ENCODE data around the gene UBE2C. TPM values are rescaled to one million over a fixed set of nuclear protein-coding genes. Genes with fewer than 3 reads are reported as not detected.
A peak's percentile ranks its signal among the peaks of the same experiment; 100 is the strongest.

UBE2C gene
- total RNA-seq, 4 donors from 2014 or later: 9.0 to 25.4 (median 20.7) TPM

- H3K27ac ChIP-seq: no peak overlapping the region
- TF ChIP-seq POLR2AphosphoS5 (IDR thresholded peaks at IDR 0.05) (no peak), CTCF (IDR thresholded peaks at IDR 0.05) (no peak), POLR2A (IDR thresholded peaks at IDR 0.05) (no peak), EP300 (IDR thresholded peaks at IDR 0.05) (no peak)
- H3K36me3 ChIP-seq: peaks cover 46% of the 10 kb centered on the region
- H3K4me1 ChIP-seq: peaks cover 18% of the 10 kb centered on the region
- no peak for DNase-seq (ENCODE audit: low spot score in 2 of 2)
- H3K9me3 ChIP-seq: no peaks in the 10 kb centered on the region
- no peaks in the 10 kb centered on the region for H3K27me3 ChIP-seq
- H3K4me3 ChIP-seq: no peak overlapping the region
These were observed 39.1 kb downstream of the UBE2C start for GRCh38 chr20:45851501-45851900.

DNA sequence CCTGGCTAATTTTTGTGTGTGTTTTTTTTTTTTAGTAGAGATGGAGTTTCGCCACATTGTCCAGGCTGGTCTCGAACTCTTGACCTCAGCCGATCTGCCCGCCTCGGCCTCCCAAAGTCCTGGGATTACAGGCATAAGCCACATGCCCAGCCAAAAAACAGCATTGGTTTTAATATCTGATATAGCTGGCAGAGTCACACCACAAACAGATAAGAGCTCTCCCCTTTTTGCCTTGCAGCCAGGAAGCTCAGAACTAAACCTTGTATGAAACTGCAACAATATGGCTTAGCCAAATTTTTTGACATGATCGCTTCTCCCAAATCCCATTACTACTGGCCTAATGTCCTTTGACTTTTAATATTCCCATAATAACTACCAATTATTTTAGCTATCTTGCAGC is 39.9 kb downstream of the UBE2C start:
- Histone ChIP-seq H3K27ac (no peak overlapping the region), H3K4me1 (peaks cover 21% of the 10 kb centered on the region), H3K27me3 (no peaks in the 10 kb centered on the region), H3K36me3 (peaks cover 38% of the 10 kb centered on the region), H3K9me3 (no peaks in the 10 kb centered on the region), H3K4me3 (no peak overlapping the region)
- 96% methylated on average over 6 of the region's 6 CpGs for WGBS
- no peak for DNase-seq (ENCODE audit: low spot score in 2 of 2)
- TF ChIP-seq POLR2AphosphoS5 (IDR thresholded peaks at IDR 0.05): no peak
- no peak for TF ChIP-seq EP300 (IDR thresholded peaks at IDR 0.05)
- TF ChIP-seq CTCF (IDR thresholded peaks at IDR 0.05): no peak
- TF ChIP-seq POLR2A (IDR thresholded peaks at IDR 0.05): no peak

DNA sequence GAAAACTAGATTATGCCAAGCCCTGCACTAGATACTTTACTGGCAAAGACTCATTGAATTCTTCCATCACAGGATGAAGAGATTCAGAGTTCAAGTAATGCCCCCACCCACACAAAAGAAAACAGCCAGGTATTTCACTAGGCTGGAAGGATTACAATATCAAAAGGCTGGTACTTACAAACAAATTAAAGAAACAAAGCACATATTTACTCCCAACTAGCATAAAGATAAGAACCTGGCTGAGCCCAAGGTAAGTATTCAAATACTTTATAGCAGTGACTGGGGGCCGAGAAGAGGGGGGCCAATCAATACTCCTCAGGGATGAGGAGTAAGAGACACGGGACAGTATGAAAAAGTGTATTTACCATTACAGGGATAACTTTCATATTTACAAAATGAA is 41.0 kb downstream of the UBE2C start:
- TF ChIP-seq EP300 (IDR thresholded peaks at IDR 0.05): no peak
- TF ChIP-seq POLR2AphosphoS5 (IDR thresholded peaks at IDR 0.05): no peak
- TF ChIP-seq CTCF (IDR thresholded peaks at IDR 0.05): no peak
- no peak for TF ChIP-seq POLR2A (IDR thresholded peaks at IDR 0.05)

DNA sequence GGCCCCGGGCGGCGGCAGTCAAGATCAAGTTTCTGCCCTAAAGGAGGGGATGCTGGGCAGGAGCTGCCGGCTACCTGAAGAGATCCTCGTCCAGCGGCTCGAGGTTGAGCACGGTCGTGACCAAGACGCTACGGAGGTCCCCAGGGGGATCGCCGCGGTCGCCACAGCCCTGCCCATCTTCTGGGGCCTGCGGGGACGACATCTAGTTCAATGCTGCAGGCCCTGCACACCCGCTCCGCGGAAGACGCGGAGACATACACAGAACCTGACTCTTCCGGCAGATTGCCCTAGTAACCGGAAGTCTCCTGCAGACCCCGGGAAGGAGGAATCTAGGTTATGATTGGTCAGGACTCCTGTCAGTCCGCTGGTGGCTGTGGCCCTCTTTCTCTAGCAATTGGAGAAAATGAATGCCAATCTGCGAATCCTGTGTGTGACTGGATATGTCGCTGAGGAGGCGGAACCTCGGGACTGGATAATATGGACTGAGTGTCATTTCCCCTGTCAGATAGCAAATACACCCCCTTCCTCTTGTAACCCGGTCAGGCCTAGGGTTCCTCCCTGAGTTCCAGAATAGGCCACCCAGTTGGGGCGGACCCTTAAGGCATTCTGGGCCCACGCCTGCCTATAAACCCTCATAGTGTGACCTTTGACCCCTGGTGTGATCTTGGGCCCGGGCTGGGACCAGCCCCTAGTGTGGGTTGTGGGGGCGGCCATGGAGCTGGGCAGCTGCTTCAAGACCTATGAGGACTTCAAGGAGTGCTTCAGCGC is 44.9 kb downstream of the UBE2C start, which contains the start of the genes ACOT8 and ZSWIM3:
Gene ACOT8, minus strand, starts transcription at position 279 of the 768 bp plus-strand sequence. Its CDS starts 77 bp downstream, at position 202.
Gene ZSWIM3, plus strand, starts transcription at position 501 of the 768 bp plus-strand sequence. Its CDS starts 212 bp downstream, at position 713.
- TF ChIP-seq POLR2A (IDR thresholded peaks at IDR 0.05) (peak in 1 of 2 donors; percentile 78), POLR2AphosphoS5 (IDR thresholded peaks at IDR 0.05) (peak in 1 of 3 donors; percentile 50), CTCF (IDR thresholded peaks at IDR 0.05) (no peak)
- peak within 1 kb of the TSS; percentile 79 for H3K4me3 ChIP-seq
- H3K27ac ChIP-seq: peak within 1 kb of the TSS; percentile 70
- H3K4me1 ChIP-seq: peaks cover 32% of the 10 kb centered on the region
- H3K36me3 ChIP-seq: peaks cover 8% of the 10 kb centered on the region
- no peaks in the 10 kb centered on the region for H3K9me3 ChIP-seq
- H3K27me3 ChIP-seq: no peaks in the 10 kb centered on the region
- WGBS: 4% methylated on average over 5 of the region's 36 CpGs
- peak; percentile 96 to 97 for DNase-seq (ENCODE audit: low spot score in 2 of 2)

More for the DNA sequence above, 41.0 kb downstream of the UBE2C start:
- H3K27me3 ChIP-seq: no peaks in the 10 kb centered on the region
- no peak overlapping the region for H3K4me3 ChIP-seq
- WGBS: 95% methylated on average over 2 of the region's 2 CpGs
- no peak for DNase-seq (ENCODE audit: low spot score in 2 of 2)
- no peaks in the 10 kb centered on the region for H3K9me3 ChIP-seq
- H3K4me1 ChIP-seq: peaks cover 32% of the 10 kb centered on the region
- no peak overlapping the region for H3K27ac ChIP-seq
- peaks cover 27% of the 10 kb centered on the region for H3K36me3 ChIP-seq

DNA sequence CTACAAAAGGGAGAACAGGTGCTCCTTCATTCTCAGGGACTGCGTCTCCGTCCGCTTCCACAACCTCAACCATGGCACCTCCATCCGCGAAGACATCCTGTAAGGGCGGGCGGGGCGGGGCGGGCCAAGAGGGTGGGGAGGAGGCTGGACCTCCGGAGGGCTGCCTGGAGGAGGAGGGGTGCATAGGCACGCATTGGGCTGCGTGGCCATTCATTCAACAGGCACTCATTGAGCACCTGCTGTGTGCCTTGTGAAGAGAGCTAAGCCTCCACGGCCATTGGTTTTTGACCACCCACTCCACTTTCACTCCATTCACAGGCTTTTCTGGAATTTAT is 45.4 kb downstream of the UBE2C start:
- Histone ChIP-seq H3K4me3 (peak overlapping the region; percentile 79), H3K27me3 (no peaks in the 10 kb centered on the region), H3K4me1 (peaks cover 32% of the 10 kb centered on the region), H3K27ac (peak overlapping the region; percentile 52), H3K9me3 (no peaks in the 10 kb centered on the region), H3K36me3 (peaks cover 8% of the 10 kb centered on the region)
- TF ChIP-seq CTCF (IDR thresholded peaks at IDR 0.05) (no peak), POLR2A (IDR thresholded peaks at IDR 0.05) (no peak), EP300 (IDR thresholded peaks at IDR 0.05) (no peak), POLR2AphosphoS5 (IDR thresholded peaks at IDR 0.05) (no peak)
- 15% methylated on average over 13 of the region's 13 CpGs for WGBS
- DNase-seq (ENCODE audit: low spot score in 2 of 2): no peak

All from suprapubic skin (tissue), 4 donors.